ENCODE data around the gene COPZ2.

The COPZ2 gene

DNA sequence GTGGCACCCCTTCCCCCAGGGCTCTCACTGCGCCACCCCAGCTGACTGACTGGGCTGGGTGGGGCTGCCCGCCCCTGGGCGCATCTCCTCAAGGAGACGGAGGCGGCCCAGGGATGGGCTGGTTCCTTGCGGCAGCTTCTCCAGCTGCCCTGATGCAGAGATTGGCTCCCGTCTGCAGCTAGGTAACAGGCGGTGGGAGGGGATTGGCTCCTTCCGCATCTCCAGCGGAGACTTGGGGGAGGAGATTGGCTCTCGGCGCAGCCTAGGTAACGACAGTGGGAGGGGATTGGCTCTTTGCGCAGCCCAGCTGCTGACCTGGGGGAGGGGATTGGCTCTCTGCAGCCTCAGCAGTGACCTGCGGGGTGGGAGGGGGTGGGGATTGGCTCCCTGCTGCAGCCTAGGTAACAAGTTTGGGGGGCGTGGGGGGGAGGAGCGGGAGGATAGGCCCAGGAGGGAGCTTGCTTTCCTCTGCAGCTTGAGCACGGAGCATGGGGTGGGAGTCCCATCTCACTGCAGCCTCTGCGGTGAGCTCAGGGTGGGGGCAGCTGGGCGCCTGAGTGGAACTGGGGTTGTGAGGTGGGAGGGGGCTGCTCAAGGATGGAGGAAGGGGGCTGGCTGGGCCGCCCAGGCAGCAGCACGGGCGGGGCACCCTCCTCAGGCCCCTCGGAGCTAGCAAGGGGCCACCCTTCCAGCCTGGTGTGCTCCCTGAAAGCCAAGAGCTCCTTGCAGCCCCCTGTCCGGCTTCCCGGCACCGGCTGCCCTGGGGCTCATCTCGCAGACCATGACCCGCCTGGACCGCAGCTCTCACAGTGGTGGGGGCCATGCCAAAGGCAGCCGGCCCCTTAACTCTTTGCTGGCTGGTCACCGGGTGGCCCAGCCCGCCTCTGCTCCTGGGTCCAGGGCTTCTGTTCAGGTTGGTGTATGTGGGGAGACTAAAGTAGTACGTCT, 16.9 kb upstream of the COPZ2 start:
- TF ChIP-seq POLR2AphosphoS5 (IDR thresholded peaks at IDR 0.05; ENCODE audit: low read depth, low read length) = no peak
- no peak for TF ChIP-seq TAF1 (IDR thresholded peaks at IDR 0.05; ENCODE audit: borderline replicate concordance, low read depth, low read length)
- no peak for TF ChIP-seq POLR2A (IDR thresholded peaks at IDR 0.05; ENCODE audit: low read depth, low read length)
- DNase-seq (ENCODE audit: insufficient read length) = no peak
- no peak for FAIRE-seq

DNA sequence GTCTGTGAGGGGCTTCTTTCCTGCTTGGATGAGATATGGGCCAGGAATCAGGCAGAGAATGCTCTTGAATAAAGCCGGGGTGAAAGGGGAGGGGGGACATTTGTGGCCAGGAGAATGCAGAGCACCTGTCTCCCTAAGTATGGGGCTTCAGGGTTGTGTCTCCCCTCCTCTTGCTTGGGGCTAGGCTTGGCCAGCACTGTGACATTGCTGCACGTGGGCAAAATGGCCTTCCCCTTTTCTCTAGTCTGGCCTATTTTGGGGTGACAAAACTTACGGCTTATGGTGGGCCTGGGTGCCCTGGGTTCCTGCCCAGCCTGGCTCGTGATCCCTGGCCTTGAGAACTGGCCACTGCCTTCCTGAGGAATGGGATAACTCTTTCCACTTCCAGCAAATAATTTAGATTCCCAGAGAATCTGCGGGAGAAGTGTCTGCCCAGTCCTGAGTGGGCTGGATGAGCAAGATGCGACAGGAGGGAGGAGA, 16.2 kb upstream of the COPZ2 start:
- DNase-seq (ENCODE audit: insufficient read length) = no peak
- no peak for TF ChIP-seq POLR2A (IDR thresholded peaks at IDR 0.05; ENCODE audit: low read depth, low read length)
- TF ChIP-seq TAF1 (IDR thresholded peaks at IDR 0.05; ENCODE audit: borderline replicate concordance, low read depth, low read length) = no peak
- TF ChIP-seq POLR2AphosphoS5 (IDR thresholded peaks at IDR 0.05; ENCODE audit: low read depth, low read length) = no peak
- FAIRE-seq = no peak

- FAIRE-seq = no peak
- no peak for TF ChIP-seq POLR2A (IDR thresholded peaks at IDR 0.05; ENCODE audit: low read depth, low read length)
- no peak for TF ChIP-seq TAF1 (IDR thresholded peaks at IDR 0.05; ENCODE audit: borderline replicate concordance, low read depth, low read length)
- no peak for TF ChIP-seq POLR2AphosphoS5 (IDR thresholded peaks at IDR 0.05; ENCODE audit: low read depth, low read length)
- DNase-seq (ENCODE audit: insufficient read length) = no peak
Observed at GRCh38 chr17:48052956-48053757, 15.6 kb upstream of the COPZ2 start.

DNA sequence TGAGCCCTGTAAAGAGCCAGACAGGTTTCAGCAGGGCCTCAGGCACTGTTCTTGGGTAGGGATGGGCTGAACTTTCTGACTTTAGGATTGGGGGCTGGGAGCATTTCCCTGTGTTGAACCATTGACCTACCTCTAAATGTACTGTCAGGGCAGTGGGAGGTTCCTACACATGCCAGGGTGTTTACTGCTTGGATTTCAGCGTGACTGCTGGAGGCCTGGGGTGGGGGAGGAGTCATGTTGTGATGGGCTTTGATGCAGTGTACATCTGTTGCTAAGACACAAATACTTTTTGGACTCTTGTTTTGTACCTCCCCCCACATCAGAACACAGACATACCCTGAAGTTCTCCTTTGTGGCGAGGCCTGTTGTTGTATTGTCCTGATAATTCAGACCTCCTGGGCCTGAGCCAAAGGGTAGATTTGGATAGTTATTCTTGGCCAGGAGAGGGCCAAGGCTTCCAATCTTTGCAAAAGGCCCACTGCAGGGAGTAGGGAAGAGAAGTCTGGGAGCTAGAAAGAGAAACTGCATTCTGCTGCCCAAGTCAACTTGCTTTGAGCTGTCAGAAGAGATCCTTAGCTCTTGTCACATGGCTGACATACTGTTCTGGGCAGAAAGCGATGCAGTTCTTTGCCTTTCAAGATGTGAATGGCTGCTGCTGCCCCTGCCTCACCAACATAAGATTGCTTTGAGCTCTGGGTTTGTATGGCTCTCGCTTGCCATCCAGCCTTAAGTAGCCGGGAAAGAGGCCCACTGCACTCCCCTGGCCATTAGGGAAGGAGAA, 14.3 kb upstream of the COPZ2 start:
- FAIRE-seq (no peak), DNase-seq (ENCODE audit: insufficient read length) (no peak)

GRCh38 chr17:48051283-48051682, 13.7 kb upstream of the COPZ2 start:
- DNase-seq (ENCODE audit: insufficient read length) = no peak
- TF ChIP-seq POLR2A (IDR thresholded peaks at IDR 0.05; ENCODE audit: low read depth, low read length) (no peak), POLR2AphosphoS5 (IDR thresholded peaks at IDR 0.05; ENCODE audit: low read depth, low read length) (no peak)

More for the DNA sequence above, 14.3 kb upstream of the COPZ2 start:
- TF ChIP-seq POLR2AphosphoS5 (IDR thresholded peaks at IDR 0.05; ENCODE audit: low read depth, low read length) = no peak
- no peak for TF ChIP-seq TAF1 (IDR thresholded peaks at IDR 0.05; ENCODE audit: borderline replicate concordance, low read depth, low read length)
- TF ChIP-seq POLR2A (IDR thresholded peaks at IDR 0.05; ENCODE audit: low read depth, low read length) = no peak

DNA sequence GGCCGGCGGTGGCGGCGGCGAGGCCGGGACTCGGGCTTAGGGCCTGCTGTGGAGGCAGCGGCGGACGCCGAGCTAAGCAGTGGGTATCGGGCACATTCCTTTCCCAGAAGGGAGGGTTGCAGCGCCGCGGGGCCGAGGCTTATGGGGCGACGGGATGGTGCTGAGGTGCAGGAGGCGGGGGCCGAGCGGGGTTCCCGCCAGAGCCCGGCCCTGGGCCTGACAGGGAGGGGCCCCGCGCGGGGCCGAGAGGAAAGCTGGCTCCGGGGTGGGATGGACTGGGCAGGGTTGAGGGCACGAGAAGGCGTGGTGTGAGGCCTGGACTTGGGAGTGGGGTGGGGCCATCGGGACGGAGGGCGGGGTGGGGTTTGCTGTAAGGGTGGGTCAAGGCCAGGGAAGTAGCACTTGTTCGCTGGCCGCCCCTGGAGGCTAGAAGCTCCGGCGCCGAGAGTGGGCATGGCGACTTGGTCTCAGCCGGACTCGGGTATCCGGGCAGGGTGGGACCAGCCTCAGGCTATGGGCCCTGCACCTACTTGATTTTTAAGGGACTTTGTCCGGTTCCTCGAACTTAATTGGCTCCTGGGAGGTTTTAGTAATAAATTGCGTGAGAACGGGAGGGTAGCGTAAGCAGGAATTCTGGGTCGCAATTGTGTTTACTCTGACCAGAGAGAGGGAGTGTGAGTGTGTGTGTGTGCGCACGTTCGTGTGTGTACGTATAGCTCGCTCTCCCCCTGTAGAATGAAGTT, 11.0 kb upstream of the COPZ2 start:
- FAIRE-seq (peak; percentile 50), DNase-seq (ENCODE audit: insufficient read length) (no peak)

More at GRCh38 chr17:48051283-48051682, 13.7 kb upstream of the COPZ2 start:
- no peak for FAIRE-seq

GRCh38 chr17:48047741-48048383, 10.3 kb upstream of the COPZ2 start, which contains the start of gene NFE2L1:
TSS of gene NFE2L1 (plus strand) at chr17:48048359. CDS start at chr17:48051119, 2,760 bp downstream.
- FAIRE-seq = peak; percentile 93
- peak; percentile 90 for TF ChIP-seq POLR2AphosphoS5 (IDR thresholded peaks at IDR 0.05; ENCODE audit: low read depth, low read length)
- TF ChIP-seq POLR2A (IDR thresholded peaks at IDR 0.05; ENCODE audit: low read depth, low read length) = peak; percentile 92
- peak; percentile 11; the same call in 1 of the 2 replicates for TF ChIP-seq TAF1 (IDR thresholded peaks at IDR 0.05; ENCODE audit: borderline replicate concordance, low read depth, low read length)

More for the DNA sequence above, 11.0 kb upstream of the COPZ2 start:
- TF ChIP-seq POLR2A (IDR thresholded peaks at IDR 0.05; ENCODE audit: low read depth, low read length) (peak; percentile 61), POLR2AphosphoS5 (IDR thresholded peaks at IDR 0.05; ENCODE audit: low read depth, low read length) (peak; percentile 76), TAF1 (IDR thresholded peaks at IDR 0.05; ENCODE audit: borderline replicate concordance, low read depth, low read length) (no peak; the same call in 1 of the 2 replicates)

GRCh38 chr17:48047113-48047740, 9.6 kb upstream of the COPZ2 start:
- DNase-seq (ENCODE audit: insufficient read length) = no peak
- TF ChIP-seq TAF1 (IDR thresholded peaks at IDR 0.05; ENCODE audit: borderline replicate concordance, low read depth, low read length) (no peak), POLR2A (IDR thresholded peaks at IDR 0.05; ENCODE audit: low read depth, low read length) (peak; percentile 83; the same call in 1 of the 2 replicates), POLR2AphosphoS5 (IDR thresholded peaks at IDR 0.05; ENCODE audit: low read depth, low read length) (peak; percentile 86)
- FAIRE-seq = no peak

More at GRCh38 chr17:48047741-48048383, 10.3 kb upstream of the COPZ2 start, which contains the start of gene NFE2L1:
- peak; percentile 87 for DNase-seq (ENCODE audit: insufficient read length)

DNA sequence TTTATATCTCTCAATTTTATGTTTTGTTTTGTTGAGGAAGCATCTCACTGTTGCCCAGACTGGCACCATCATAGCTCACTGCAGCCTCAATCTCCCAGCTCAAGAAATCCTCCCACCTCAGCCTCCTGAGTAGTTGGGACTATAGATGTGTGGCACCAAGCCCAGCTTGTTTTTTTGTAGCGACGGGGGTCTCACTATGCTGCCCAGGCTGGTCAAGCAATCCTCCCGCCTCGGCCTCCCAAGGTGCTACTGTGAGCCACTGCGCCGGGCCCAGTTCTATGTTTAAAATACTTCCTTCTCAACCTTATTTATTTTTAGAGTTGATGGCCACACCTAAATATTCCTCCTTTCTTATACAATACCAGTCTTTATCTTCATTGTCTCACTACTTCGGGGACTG, 8.7 kb upstream of the COPZ2 start:
- TF ChIP-seq TAF1 (IDR thresholded peaks at IDR 0.05; ENCODE audit: borderline replicate concordance, low read depth, low read length) (no peak), POLR2A (IDR thresholded peaks at IDR 0.05; ENCODE audit: low read depth, low read length) (no peak), POLR2AphosphoS5 (IDR thresholded peaks at IDR 0.05; ENCODE audit: low read depth, low read length) (no peak)
- no peak for FAIRE-seq

More for the DNA sequence above, 8.7 kb upstream of the COPZ2 start:
- no peak for DNase-seq (ENCODE audit: insufficient read length)
